H1 (cell line): ENCODE results near the gene SASS6. TPM values are rescaled to one million over a fixed set of nuclear protein-coding genes. Genes with fewer than 3 reads are reported as not detected.

Experiments used
- CTCF ChIA-PET: fragments of 300-600 bp; sonication (Branson Sonifier 250); formaldehyde crosslinking; loops from one replicate; lab custom pipeline; 2021; ENCODE audit not compliant: partially characterized antibody; lab: Charles Lee
- POLR2A ChIA-PET: fragments of 300-600 bp; sonication (Branson Sonifier 250); formaldehyde crosslinking; loops from one replicate; lab custom pipeline; 2021; ENCODE audit warnings: inconsistent platforms; ENCODE audit not compliant: partially characterized antibody; lab: Charles Lee
- DNase-seq, 2 experiments: peaks; one replicate each; pipeline versions ENCODE4 v3.0.0 to v3.0.0-alpha.2; 2010 to 2022; ENCODE audit warnings: low spot score in 2 of 2, low read depth in 1 of 2, mixed read lengths in 1 of 2
- FAIRE-seq: peaks from 2 replicates; lab custom pipeline; 2011; peaks lifted over from hg19 to GRCh38; lab: Jason Lieb, UNC
- H2AFZ ChIP-seq: 2 replicates; pipeline ENCODE4 v1.8.1; 2012; ENCODE audit warnings: low read length, inconsistent platforms
- H2AK5ac ChIP-seq: 2 replicates; pipeline ENCODE4 v1.6.1; 2013; ENCODE audit warnings: low read depth, low read length
- H2BK120ac ChIP-seq: replicated peaks from 2 replicates; pipeline ENCODE3; 2013; ENCODE audit warnings: low read depth, low read length, inconsistent platforms
- H2BK12ac ChIP-seq: 2 replicates; pipeline ENCODE4 v1.6.1; 2013; ENCODE audit warnings: low read depth, low read length
- H2BK15ac ChIP-seq: 2 replicates; pipeline ENCODE4 v1.6.1; 2013; ENCODE audit warnings: low read length
- H2BK20ac ChIP-seq: 2 replicates; pipeline ENCODE4 v1.6.1; 2013; ENCODE audit warnings: low read length
- H2BK5ac ChIP-seq: 2 replicates; pipeline ENCODE4 v1.6.1; 2013; ENCODE audit warnings: low read depth, low read length
- H3K14ac ChIP-seq: 2 replicates; pipeline ENCODE4 v1.6.1; 2013; ENCODE audit warnings: inconsistent platforms; ENCODE audit not compliant: insufficient read length
- H3K18ac ChIP-seq: 2 replicates; pipeline ENCODE4 v1.6.1; 2013; ENCODE audit warnings: low read length; ENCODE audit errors: extremely low read depth
- H3K23ac ChIP-seq: 2 replicates; pipeline ENCODE4 v1.6.1; 2013; ENCODE audit warnings: inconsistent platforms; ENCODE audit not compliant: insufficient read length
- H3K23me2 ChIP-seq: 2 replicates; pipeline ENCODE4 v1.6.1; 2013; ENCODE audit warnings: low read depth, low read length
- H3K27ac ChIP-seq: 2 replicates; pipeline ENCODE4 v1.6.1; 2011; ENCODE audit warnings: low read depth, low read length, inconsistent platforms
- H3K27me3 ChIP-seq, 4 experiments: replicated peaks in 1 of 4; 1 replicate in 1 of 4; 2 replicates in 3 of 4; pipeline versions ENCODE4 v1.6.1 to v1.8.1; 2011 to 2013; ENCODE audit warnings: low read length in 3 of 4, mild to moderate bottlenecking in 3 of 4, inconsistent platforms in 2 of 4, mixed read lengths in 2 of 4, moderate library complexity in 1 of 4; ENCODE audit not compliant: control insufficient read depth in 3 of 4, insufficient read depth in 3 of 4; ENCODE audit errors: extremely low read depth in 1 of 4
- H3K36me3 ChIP-seq, 4 experiments: 2 replicates each; pipeline versions ENCODE4 v1.6.1 to v1.8.1; 2011 to 2013; ENCODE audit warnings: mild to moderate bottlenecking in 4 of 4, low read length in 3 of 4, moderate library complexity in 2 of 4, control low read depth in 1 of 4, inconsistent platforms in 1 of 4; ENCODE audit not compliant: insufficient read depth in 4 of 4, control insufficient read depth in 2 of 4
- H3K4ac ChIP-seq: replicated peaks from 2 replicates; pipeline ENCODE3; 2013; ENCODE audit warnings: low read length, low read depth, mixed read lengths, inconsistent platforms; ENCODE audit not compliant: insufficient read length
- H3K4me1 ChIP-seq, 4 experiments: replicated peaks in 1 of 4; 1 replicate in 1 of 4; 2 replicates in 3 of 4; pipeline versions ENCODE4 v1.6.1 to v1.8.1; 2011 to 2013; ENCODE audit warnings: low read length in 3 of 4, inconsistent platforms in 2 of 4, mixed read lengths in 1 of 4; ENCODE audit not compliant: insufficient read depth in 4 of 4, control insufficient read depth in 3 of 4
- H3K4me2 ChIP-seq, 2 experiments: 2 replicates each; pipeline versions ENCODE4 v1.6.1 to v1.8.1; 2011 to 2013; ENCODE audit warnings: low read depth in 2 of 2, low read length in 2 of 2, control low read depth in 1 of 2, inconsistent platforms in 1 of 2, mild to moderate bottlenecking in 1 of 2; ENCODE audit not compliant: insufficient read depth in 1 of 2
- H3K4me3 ChIP-seq, 4 experiments: fragments of 200-600, 300-600 bp in 1 of 4; sonication (generic), shearing (Covaris generic), sonication (Bioruptor Twin) in 1 of 4; 2 replicates each; pipeline versions ENCODE4 v1.5.1 to v1.8.1; 2011 to 2016; ENCODE audit warnings: low read length in 4 of 4, low read depth in 3 of 4, control low read depth in 2 of 4, inconsistent platforms in 2 of 4, mild to moderate bottlenecking in 2 of 4, mixed read lengths in 1 of 4, moderate library complexity in 1 of 4; ENCODE audit not compliant: insufficient read depth in 2 of 4; ENCODE audit errors: extremely low read depth in 1 of 4
- H3K56ac ChIP-seq: replicated peaks from 2 replicates; pipeline ENCODE3; 2013; ENCODE audit warnings: low read depth, mild to moderate bottlenecking, mixed read lengths, low read length, inconsistent platforms; ENCODE audit not compliant: insufficient read length
- H3K79me1 ChIP-seq: 2 replicates; pipeline ENCODE4 v1.6.1; 2013; ENCODE audit warnings: low read depth, low read length, control low read depth
- H3K79me2 ChIP-seq, 2 experiments: 2 replicates each; pipeline versions ENCODE4 v1.6.1 to v1.8.1; 2012 to 2013; ENCODE audit warnings: low read length in 2 of 2, mild to moderate bottlenecking in 2 of 2, inconsistent platforms in 1 of 2; ENCODE audit not compliant: insufficient read depth in 2 of 2, control insufficient read depth in 1 of 2
- H3K9ac ChIP-seq, 4 experiments: replicated peaks in 1 of 4; 1 replicate in 1 of 4; 2 replicates in 3 of 4; pipeline versions ENCODE4 v1.6.1 to v1.8.1; 2011 to 2013; ENCODE audit warnings: low read depth in 3 of 4, low read length in 3 of 4, control low read depth in 2 of 4, mild to moderate bottlenecking in 2 of 4, moderate library complexity in 2 of 4, inconsistent platforms in 1 of 4; ENCODE audit errors: extremely low read depth in 1 of 4
- H3K9me3 ChIP-seq, 2 experiments: 2 replicates each; pipeline versions ENCODE4 v1.6.1 to v1.8.1; 2012 to 2013; ENCODE audit warnings: mild to moderate bottlenecking in 2 of 2, moderate library complexity in 2 of 2, control low read depth in 1 of 2, inconsistent platforms in 1 of 2, low read depth in 1 of 2, low read length in 1 of 2, mixed read lengths in 1 of 2; ENCODE audit not compliant: insufficient read depth in 2 of 2
- H4K20me1 ChIP-seq, 2 experiments: replicated peaks in 1 of 2; 2 replicates each; pipeline versions ENCODE3 to v1.8.1; 2011 to 2013; ENCODE audit warnings: inconsistent platforms in 2 of 2, low read length in 2 of 2, mild to moderate bottlenecking in 1 of 2; ENCODE audit not compliant: insufficient read depth in 2 of 2, control insufficient read depth in 1 of 2
- H4K5ac ChIP-seq: 2 replicates; pipeline ENCODE4 v1.6.1; 2013; ENCODE audit warnings: low read length, low read depth, mixed read lengths, inconsistent platforms; ENCODE audit not compliant: insufficient read length
- H4K8ac ChIP-seq: 2 replicates; pipeline ENCODE4 v1.8.0; 2013; ENCODE audit warnings: mild to moderate bottlenecking, moderate library complexity, low read length, inconsistent platforms; ENCODE audit not compliant: insufficient read depth; ENCODE audit errors: extremely low read depth
- H4K91ac ChIP-seq: replicated peaks from 2 replicates; pipeline ENCODE3; 2013; ENCODE audit warnings: low read length, mixed read lengths, inconsistent platforms; ENCODE audit not compliant: insufficient read length
- CTBP2 ChIP-seq: IDR thresholded peaks from 2 replicates; pipeline ENCODE4 v1.7.0; 2011; ENCODE audit warnings: borderline replicate concordance, mild to moderate bottlenecking, moderate library complexity, mixed read lengths, low read length; ENCODE audit not compliant: insufficient read depth, insufficient read length
- NRF1 ChIP-seq: IDR thresholded peaks from 2 replicates; pipeline ENCODE4 v1.6.1; 2011; ENCODE audit warnings: mild to moderate bottlenecking, low read depth, low read length, improper control_type of control experiment
- SP1 ChIP-seq: IDR thresholded peaks from 2 replicates; pipeline ENCODE4 v1.6.1; 2011; ENCODE audit warnings: low read depth, low read length
- SUZ12 ChIP-seq: fragments of 200-600 bp; sonication (generic); IDR thresholded peaks from 2 replicates; pipeline ENCODE4 v1.6.1; 2012; ENCODE audit warnings: mild to moderate bottlenecking, inconsistent platforms, low read length, moderate library complexity, mixed read lengths
- TAF1 ChIP-seq: IDR thresholded peaks from 2 replicates; pipeline ENCODE4 v1.6.1; 2011; ENCODE audit warnings: mild to moderate bottlenecking, low read depth, low read length
- WGBS, 2 experiments: shearing (Covaris generic) in 1 of 2; methylation state at CpG; one replicate each; pipeline versions ENCODE4 v1.1.6 to v1.1.7; 2013 to 2015; ENCODE audit warnings: low lambda C conversion rate in 2 of 2, mixed read lengths in 2 of 2, inconsistent platforms in 1 of 2, low coverage in 1 of 2, missing lambda C conversion rate in 1 of 2; ENCODE audit not compliant: insufficient replicate concordance in 2 of 2, insufficient coverage in 1 of 2, insufficient read length in 1 of 2; ENCODE audit errors: extremely low coverage in 1 of 2, missing lambda C conversion rate in 1 of 2; 5-methylcytosine and 5-hydroxymethylcytosine counted together
- polyA plus RNA-seq, 7 experiments: library from polyadenylated mRNA; depleted of rRNA in 3 of 7; stranded (reverse) in 5 of 7; unstranded in 2 of 7; fragments of >200 nt in 5 of 7; fragments of 200-250 nt in 2 of 7; gene quantifications; 1 replicate in 5 of 7; 2 replicates in 1 of 7; 4 replicates in 1 of 7; pipeline versions ENCODE4 v1.2.1 to v1.2.3, GENCODE V29; 2011 to 2013; ENCODE audit warnings: missing spikeins in 2 of 7, mixed read lengths in 2 of 7
- total RNA-seq: library from RNA; stranded (reverse); fragmentation: NEBNext Ultra II Directional; extraction: Animal tissue kit (Norgen Biotek cat#: 25700); gene quantifications from 2 replicates; pipeline ENCODE4 v1.2.1, GENCODE V29; 2021
- TF ChIP-seq, protein P1 (sequence below): IDR thresholded peaks from 2 replicates; pipeline ENCODE4 v1.6.1; 2011; ENCODE audit warnings: low read length, improper control_type of control experiment

SASS6 gene
- total and polyA plus RNA-seq, 2 of the 8 experiments (the other 6 are each of a cell fraction or from before 2014, with no cell fraction given): 1.2 to 13.8 TPM

DNA sequence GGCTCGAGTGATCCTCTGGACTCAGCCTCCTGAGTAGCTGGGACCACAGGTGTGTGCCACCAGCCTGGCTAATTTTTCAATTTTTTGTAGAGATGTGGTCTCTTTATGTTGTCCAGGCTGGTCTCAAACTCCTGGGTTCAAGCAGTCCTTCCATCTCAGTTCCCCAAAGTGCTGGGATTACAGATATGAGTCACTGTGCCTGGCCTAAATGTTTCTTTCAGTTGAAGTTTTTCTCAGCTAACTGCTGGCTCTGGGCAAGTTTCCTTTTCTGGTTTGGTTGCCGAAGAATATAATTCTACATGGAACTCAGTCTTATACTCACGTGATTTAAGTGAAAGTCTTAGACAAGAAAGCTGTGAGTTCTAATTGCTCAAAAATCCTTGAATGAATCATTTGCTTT, 57.0 kb downstream of the SASS6 start:
- Histone ChIP-seq H2BK15ac (no peak overlapping the region), H2BK12ac (no peak overlapping the region), H3K36me3 (peaks cover 0 to 53% (median 29%) of the 10 kb centered on the region in 4 experiments; a peak in 6 of 8 replicates), H2AK5ac (no peak overlapping the region), H3K9me3 (no peaks in the 10 kb centered on the region), H3K79me2 (no peaks in the 10 kb centered on the region), H4K5ac (no peak overlapping the region), H3K4me1 (no peaks in the 10 kb centered on the region; a peak in 1 of 7 replicates), H3K23ac (no peak overlapping the region), H3K23me2 (no peaks in the 10 kb centered on the region), H3K4me2 (no peak overlapping the region), H2AFZ (no peak overlapping the region), H3K4me3 (no peak overlapping the region), H3K79me1 (no peaks in the 10 kb centered on the region), H2BK5ac (no peak overlapping the region), H3K18ac (no peak overlapping the region), H3K56ac (no peak overlapping the region), H3K27me3 (no peaks in the 10 kb centered on the region), H3K9ac (no peak overlapping the region), H2BK20ac (no peak overlapping the region), H4K91ac (no peak overlapping the region), H2BK120ac (no peak overlapping the region), H3K14ac (no peak overlapping the region), H4K8ac (no peak overlapping the region), H4K20me1 (peaks cover 0 to 4% of the 10 kb centered on the region in 2 experiments), H3K4ac (no peak overlapping the region), H3K27ac (no peak overlapping the region)
- POLR2A ChIA-PET: interaction anchor here (1.0 to 1.6 kb wide), 2 partner anchors 10 to 57 kb away, joined by 3 read pairs; partner anchors contain the start of genes SASS6 and TRMT13
- FAIRE-seq (no peak), DNase-seq (no peak)
- CTCF ChIA-PET: interaction anchor here (0.8 to 1.7 kb wide), 3 partner anchors 18 to 302 kb away, joined by 4 to 5 read pairs (median 4); no protein-coding TSS in a partner anchor
- WGBS, 2 experiments: 87% methylated on average over 3 of the region's 3 CpGs; no CpG with 5 or more reads in 1 of the 2 experiments
- no peak for TF ChIP-seq CTBP2
- TF ChIP-seq SUZ12: no peak
- no peak for TF ChIP-seq TAF1
- TF ChIP-seq, protein P1, sequence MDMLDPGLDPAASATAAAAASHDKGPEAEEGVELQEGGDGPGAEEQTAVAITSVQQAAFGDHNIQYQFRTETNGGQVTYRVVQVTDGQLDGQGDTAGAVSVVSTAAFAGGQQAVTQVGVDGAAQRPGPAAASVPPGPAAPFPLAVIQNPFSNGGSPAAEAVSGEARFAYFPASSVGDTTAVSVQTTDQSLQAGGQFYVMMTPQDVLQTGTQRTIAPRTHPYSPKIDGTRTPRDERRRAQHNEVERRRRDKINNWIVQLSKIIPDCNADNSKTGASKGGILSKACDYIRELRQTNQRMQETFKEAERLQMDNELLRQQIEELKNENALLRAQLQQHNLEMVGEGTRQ: no peak
- TF ChIP-seq SP1: no peak
- no peak for TF ChIP-seq NRF1
